IPS-20b (cell line): Measurements from ENCODE around the gene ZBTB46.
"Not testable (repeated sequence)": the region's sequence is repeated elsewhere in the genome, so short reads cannot be mapped to it uniquely, and the experiment has no call there.

Experiments
- H3K27ac ChIP-seq: one replicate; pipeline ENCODE4 v1.5.1; 2013; ENCODE audit warnings: low read length
- H3K27me3 ChIP-seq: 2 replicates; pipeline ENCODE4 v1.6.1; 2013; ENCODE audit warnings: mild to moderate bottlenecking, low read length, inconsistent platforms; ENCODE audit not compliant: insufficient read depth
- H3K36me3 ChIP-seq: 2 replicates; pipeline ENCODE4 v1.6.1; 2013; ENCODE audit warnings: low read depth, mild to moderate bottlenecking, inconsistent platforms, low read length, moderate library complexity; ENCODE audit not compliant: insufficient read depth
- H3K4me1 ChIP-seq: 2 replicates; pipeline ENCODE4 v1.6.1; 2013; ENCODE audit warnings: mild to moderate bottlenecking, control low read depth, inconsistent platforms, low read length, moderate library complexity; ENCODE audit not compliant: insufficient read depth
- H3K4me3 ChIP-seq: 2 replicates; pipeline ENCODE4 v1.5.1; 2013; ENCODE audit warnings: mild to moderate bottlenecking, low read length, inconsistent platforms
- H3K9ac ChIP-seq: 2 replicates; pipeline ENCODE4 v1.6.1; 2013; ENCODE audit warnings: low read depth, mild to moderate bottlenecking, inconsistent platforms, low read length, moderate library complexity
- H3K9me3 ChIP-seq: 2 replicates; pipeline ENCODE4 v1.6.1; 2013; ENCODE audit warnings: mild to moderate bottlenecking, low read depth, low read length, inconsistent platforms; ENCODE audit not compliant: insufficient read depth

The ZBTB46 gene

DNA sequence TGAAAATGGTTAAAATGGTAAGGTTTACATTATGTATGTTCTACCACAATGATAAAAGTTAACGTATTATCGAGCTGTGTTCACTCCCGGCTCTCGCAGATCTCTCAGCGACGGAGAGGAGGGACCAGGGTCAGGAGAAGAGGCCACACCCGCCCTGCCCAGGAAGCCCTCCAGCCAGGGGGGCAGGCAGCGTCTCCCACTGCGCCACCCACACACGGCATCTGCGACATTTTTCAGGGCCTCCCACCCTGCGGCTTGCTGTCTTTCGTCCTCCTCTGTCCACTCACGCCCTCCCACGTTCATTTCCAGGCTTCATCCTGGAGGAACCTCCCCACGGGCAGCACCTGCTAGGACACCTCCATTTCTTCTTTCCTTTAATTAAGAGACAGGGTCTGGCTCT, 43.3 kb downstream of the ZBTB46 start:
- H3K27ac ChIP-seq, result no peak overlapping the region
- no peak overlapping the region for H3K4me3 ChIP-seq
- no peaks in the 10 kb centered on the region for H3K4me1 ChIP-seq
- H3K27me3 ChIP-seq, result no peaks in the 10 kb centered on the region
- 0 out of 2 replicates have a peak, but pooled peaks cover 5% of the 10 kb centered on the region for H3K36me3 ChIP-seq
- H3K9me3 ChIP-seq, result no peaks in the 10 kb centered on the region
- no peak overlapping the region for H3K9ac ChIP-seq

DNA sequence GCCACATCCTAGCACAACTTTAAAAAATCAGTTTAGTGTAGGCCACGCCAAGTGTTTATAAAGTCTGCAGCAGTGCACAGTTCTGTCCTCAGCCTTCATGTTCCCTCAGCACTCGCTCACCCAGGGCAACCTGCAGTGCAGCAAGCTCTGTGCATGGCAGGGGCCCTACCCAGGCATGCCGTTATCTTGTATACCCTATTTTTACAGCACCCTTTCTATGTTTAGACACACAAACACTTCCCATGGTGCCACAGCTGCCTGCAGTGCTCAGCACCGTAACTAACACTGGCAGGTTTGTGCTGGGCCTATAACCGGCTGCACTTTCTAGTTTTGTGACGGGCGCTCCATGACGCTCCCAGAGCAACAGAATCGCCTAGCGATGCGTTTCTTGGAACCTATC, 43.8 kb downstream of the ZBTB46 start:
- no peak overlapping the region for H3K4me3 ChIP-seq
- H3K27ac ChIP-seq, result no peak overlapping the region
- H3K4me1 ChIP-seq, result no peaks in the 10 kb centered on the region
- no peaks in the 10 kb centered on the region for H3K27me3 ChIP-seq
- H3K9me3 ChIP-seq, result no peaks in the 10 kb centered on the region
- H3K36me3 ChIP-seq, result 0 out of 2 replicates have a peak, but pooled peaks cover 5% of the 10 kb centered on the region
- H3K9ac ChIP-seq, result no peak overlapping the region

DNA sequence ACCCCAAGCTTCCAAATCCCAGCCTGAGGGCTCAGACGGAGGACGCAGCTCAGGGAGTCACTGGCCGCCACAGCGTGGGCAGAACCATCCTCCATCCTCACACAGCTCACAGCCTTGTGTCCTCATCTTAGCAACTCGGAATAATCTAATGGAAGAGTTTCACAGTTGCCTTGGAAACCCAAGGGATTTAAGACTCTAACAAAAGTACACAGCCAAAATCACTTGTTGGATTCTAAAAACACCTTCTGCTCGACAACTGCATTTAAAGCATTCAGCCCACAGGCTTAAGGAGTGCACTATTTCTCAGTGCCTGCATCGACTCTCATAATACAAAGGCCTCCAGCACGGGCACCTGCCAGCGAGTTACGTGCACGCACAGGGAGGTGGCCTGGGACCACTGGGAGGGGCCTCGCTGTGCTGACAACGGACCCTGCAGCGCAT, 45.4 kb downstream of the ZBTB46 start:
- no peak overlapping the region for H3K9ac ChIP-seq
- H3K4me1 ChIP-seq, result no peaks in the 10 kb centered on the region

DNA sequence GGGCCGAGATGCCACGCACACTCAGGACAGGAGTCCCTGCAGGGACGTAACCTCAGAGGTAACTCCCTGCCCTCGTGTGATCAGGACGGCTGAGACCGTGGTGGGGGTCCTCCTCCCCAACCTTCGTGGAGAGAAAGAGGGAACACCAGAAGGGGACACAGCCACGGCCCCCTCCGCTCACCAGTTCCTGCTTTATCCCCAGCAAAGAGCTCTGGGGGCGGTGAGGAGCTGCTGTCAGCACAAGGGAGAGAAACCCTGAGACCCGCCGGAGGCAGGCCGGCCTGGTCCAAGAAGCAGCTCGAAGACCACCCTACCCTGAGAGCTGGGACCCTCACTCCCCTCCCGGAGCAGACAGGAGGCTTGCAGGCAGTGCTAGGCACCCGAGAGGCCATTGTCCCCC, 47.1 kb downstream of the ZBTB46 start:
- Histone ChIP-seq H3K36me3 (no peaks in the 10 kb centered on the region), H3K27me3 (no peaks in the 10 kb centered on the region), H3K9me3 (no peaks in the 10 kb centered on the region), H3K4me3 (no peak overlapping the region), H3K27ac (no peak overlapping the region), H3K9ac (no peak overlapping the region), H3K4me1 (no peaks in the 10 kb centered on the region)

More for the DNA sequence above, 45.4 kb downstream of the ZBTB46 start:
- H3K4me3 ChIP-seq, result no peak overlapping the region
- H3K27ac ChIP-seq, result no peak overlapping the region
- H3K27me3 ChIP-seq, result no peaks in the 10 kb centered on the region
- 0 out of 2 replicates have a peak, but pooled peaks cover 5% of the 10 kb centered on the region for H3K36me3 ChIP-seq
- H3K9me3 ChIP-seq, result no peaks in the 10 kb centered on the region

DNA sequence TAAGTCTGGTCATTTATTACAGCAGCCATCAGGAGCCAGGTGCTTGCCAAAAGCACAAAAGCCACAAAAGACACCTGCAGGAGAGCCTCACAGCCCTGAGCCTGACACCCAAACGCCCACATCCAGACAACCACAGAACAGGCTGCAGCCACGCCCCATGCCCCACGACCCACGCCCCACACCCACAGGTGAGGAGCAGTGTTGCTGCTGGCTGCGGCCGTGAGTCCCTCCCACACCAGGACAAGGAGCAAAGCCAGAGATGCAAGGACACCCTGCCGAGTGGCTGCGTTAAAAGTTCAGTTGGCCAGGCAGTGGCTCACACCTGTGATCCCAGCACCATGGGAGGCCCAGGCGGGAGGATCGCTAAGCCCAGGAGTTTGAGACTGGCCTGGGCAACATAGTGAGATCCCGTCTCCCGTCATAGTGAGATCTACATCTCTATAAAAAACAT, 48.5 kb downstream of the ZBTB46 start:
- Histone ChIP-seq H3K27ac (no peak overlapping the region), H3K9ac (no peak overlapping the region), H3K4me1 (no peaks in the 10 kb centered on the region; the same call in 1 of the 2 replicates), H3K4me3 (no peak overlapping the region), H3K9me3 (no peaks in the 10 kb centered on the region), H3K27me3 (no peaks in the 10 kb centered on the region), H3K36me3 (no peaks in the 10 kb centered on the region)

DNA sequence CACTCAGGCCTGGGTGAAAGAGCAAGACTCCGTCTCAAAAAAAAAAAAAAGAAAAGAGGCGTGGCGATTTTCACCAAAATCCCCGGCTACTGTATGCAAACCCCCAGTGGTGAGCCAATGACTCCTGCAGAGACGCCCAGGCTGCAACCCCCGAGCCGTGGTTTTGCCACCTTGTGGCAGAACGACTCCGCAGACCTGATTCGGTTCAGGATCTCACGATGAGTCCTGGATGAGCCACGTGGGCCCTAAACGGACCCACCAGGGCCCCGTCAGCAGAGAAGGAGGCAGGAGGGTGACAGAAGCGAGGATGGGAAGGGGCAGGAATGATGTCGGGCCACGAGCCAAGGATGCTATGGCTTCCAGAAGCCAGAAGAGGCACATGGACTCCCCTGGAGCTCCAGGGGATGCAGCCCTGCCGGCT, 49.0 kb downstream of the ZBTB46 start:
- no peaks in the 10 kb centered on the region for H3K36me3 ChIP-seq
- no peak overlapping the region for H3K4me3 ChIP-seq
- no peak overlapping the region for H3K9ac ChIP-seq
- no peaks in the 10 kb centered on the region for H3K27me3 ChIP-seq
- no peaks in the 10 kb centered on the region for H3K9me3 ChIP-seq
- no peaks in the 10 kb centered on the region; the same call in 1 of the 2 replicates for H3K4me1 ChIP-seq
- no peak overlapping the region for H3K27ac ChIP-seq

DNA sequence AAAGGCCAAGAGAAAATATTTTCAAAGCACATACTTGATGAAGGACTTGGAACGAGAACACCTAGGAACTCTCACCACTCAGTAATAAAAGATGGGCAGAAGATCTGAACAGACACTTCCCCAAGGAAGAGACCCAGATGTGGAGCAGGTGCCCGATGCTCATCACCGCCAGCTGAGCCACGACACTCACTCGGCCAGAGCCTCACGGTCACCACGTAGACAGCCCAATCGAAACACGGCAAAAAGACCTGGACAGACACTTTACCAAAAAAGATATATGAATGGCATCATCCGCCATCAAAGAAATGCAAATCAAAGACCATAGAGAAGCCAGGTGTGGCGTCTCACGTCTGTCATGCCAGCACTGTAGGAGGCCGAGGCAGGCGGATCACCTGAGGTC, 49.9 kb downstream of the ZBTB46 start:
- H3K36me3 ChIP-seq, result no peaks in the 10 kb centered on the region
- H3K27me3 ChIP-seq, result no peaks in the 10 kb centered on the region
- H3K9me3 ChIP-seq, result no peaks in the 10 kb centered on the region
- no peak overlapping the region for H3K27ac ChIP-seq
- H3K9ac ChIP-seq, result no peak overlapping the region
- H3K4me3 ChIP-seq, result no peak overlapping the region
- H3K4me1 ChIP-seq, result no peaks in the 10 kb centered on the region; the same call in none of the 2 replicates

DNA sequence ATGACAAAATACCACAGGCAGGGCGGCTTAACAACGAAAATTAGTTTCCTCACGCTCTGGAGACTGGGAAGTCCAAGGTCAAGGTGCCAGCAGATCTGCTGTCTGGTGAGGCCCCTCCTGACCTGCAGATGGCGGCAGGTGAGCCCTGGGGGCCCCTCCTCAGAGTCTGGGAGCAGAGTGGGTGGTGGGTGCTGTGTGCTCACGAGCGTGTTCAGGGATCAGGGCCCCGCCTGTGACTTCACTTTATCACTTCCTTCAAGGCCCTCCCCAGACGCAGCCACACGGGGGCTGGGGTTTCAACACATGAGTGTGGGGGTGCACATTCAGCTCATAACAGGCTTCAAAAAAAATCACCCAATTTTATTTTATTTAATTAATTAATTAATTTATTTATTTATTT, 52.2 kb downstream of the ZBTB46 start:
- Histone ChIP-seq H3K36me3 (no peaks in the 10 kb centered on the region), H3K9me3 (no peaks in the 10 kb centered on the region), H3K9ac (no peak overlapping the region), H3K27ac (no peak overlapping the region), H3K4me3 (no peak overlapping the region), H3K4me1 (no peaks in the 10 kb centered on the region; the same call in none of the 2 replicates), H3K27me3 (no peaks in the 10 kb centered on the region)

DNA sequence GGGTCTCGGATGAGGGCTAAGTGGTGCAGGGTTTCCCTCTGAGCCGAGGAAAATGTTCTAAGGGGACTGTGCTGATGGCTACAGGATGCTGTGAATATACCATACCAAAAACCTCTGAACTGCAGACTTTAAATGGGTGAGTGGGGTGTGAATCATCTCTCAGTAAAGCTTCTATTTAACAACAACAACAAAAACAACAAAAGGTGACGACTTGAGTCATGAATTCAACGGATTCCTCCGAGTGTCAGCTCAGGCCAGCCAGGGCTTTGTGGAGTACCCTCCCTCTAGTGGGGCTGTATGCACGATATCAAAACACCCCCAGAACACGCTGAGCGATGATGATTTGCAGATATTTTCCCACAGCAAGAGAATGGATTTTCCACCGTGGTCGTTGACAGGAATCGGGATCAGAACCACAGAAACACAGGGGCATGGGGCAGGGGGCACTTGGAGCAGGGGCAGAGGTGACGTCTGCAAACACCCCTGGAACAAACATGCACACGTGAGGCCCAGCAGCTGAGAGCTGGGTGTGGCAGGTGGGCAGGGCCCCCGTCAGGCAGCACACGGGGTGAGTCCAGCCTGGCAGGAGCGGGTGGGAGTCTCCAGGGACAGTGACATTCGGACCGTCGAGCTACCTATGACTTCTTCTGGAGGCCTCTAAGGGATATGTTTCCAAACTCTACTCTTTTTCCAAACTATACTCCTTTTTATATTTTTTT, 52.9 kb downstream of the ZBTB46 start:
- Histone ChIP-seq H3K27me3 (no peaks in the 10 kb centered on the region), H3K9me3 (no peaks in the 10 kb centered on the region), H3K36me3 (no peaks in the 10 kb centered on the region), H3K9ac (no peak overlapping the region), H3K4me3 (no peak overlapping the region), H3K4me1 (no peaks in the 10 kb centered on the region; the same call in none of the 2 replicates), H3K27ac (no peak overlapping the region)

DNA sequence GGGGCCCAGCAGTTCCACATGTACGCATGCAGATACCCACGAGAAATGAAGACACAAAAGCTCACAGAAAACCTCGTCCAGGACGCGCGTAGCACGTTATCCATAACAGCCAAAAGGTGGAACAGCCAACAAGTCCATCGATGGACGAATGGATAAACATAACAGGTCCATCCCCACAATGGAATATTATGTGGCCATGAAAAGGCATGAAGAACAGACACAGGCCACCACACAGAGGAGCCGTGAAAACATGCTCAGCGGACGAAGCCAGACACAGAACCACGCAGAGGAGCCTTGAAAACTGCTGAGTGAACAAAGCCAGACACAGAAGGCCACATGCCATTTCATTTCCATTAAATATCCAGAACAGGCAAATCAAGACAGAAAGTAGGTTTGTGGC, 53.5 kb downstream of the ZBTB46 start:
- no peak overlapping the region for H3K27ac ChIP-seq

DNA sequence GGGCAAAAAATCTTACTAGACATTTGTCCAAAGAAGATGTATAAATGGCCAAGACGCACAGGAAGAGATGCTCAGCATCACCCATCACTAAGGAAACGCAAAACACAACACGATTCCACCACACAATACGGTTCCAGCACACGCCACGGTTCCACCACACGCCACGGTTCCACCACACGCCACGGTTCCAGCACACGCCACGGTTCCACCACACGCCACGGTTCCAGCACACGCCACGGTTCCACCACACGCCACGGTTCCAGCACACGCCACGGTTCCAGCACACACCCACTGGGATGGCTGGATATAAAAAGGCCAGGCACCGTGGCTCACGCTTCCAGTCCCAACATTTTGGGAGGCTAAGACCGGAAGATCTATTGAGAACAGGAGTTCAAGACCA, 54.2 kb downstream of the ZBTB46 start:
- not testable (repeated sequence) for H3K4me3 ChIP-seq, H3K9me3 ChIP-seq, H3K27ac ChIP-seq, H3K4me1 ChIP-seq, H3K36me3 ChIP-seq, H3K27me3 ChIP-seq, H3K9ac ChIP-seq

More for the DNA sequence above, 53.5 kb downstream of the ZBTB46 start:
- H3K9me3 ChIP-seq, result no peaks in the 10 kb centered on the region
- H3K9ac ChIP-seq, result no peak overlapping the region
- H3K27me3 ChIP-seq, result no peaks in the 10 kb centered on the region
- H3K4me3 ChIP-seq, result no peak overlapping the region
- H3K36me3 ChIP-seq, result no peaks in the 10 kb centered on the region
- no peaks in the 10 kb centered on the region; the same call in none of the 2 replicates for H3K4me1 ChIP-seq
